ENCODE data around the gene ARF5.

The ARF5 gene

GRCh38 chr7:127586346-127586745, 1.9 kb upstream of the ARF5 start:
- Histone ChIP-seq H3K9ac (no peak overlapping the region), H3K27ac (no peak overlapping the region), H3K9me3 (ENCODE audit: control insufficient read depth, low read length) (no peaks in the 10 kb centered on the region), H3K79me2 (peaks cover 14% of the 10 kb centered on the region), H3K4me1 (peaks cover 6% of the 10 kb centered on the region), H3K27me3 (ENCODE audit: control insufficient read depth, insufficient read depth, low read length) (no peaks in the 10 kb centered on the region), H3K4me3 (ENCODE audit: low read depth, low read length) (no peak overlapping the region), H3K4me2 (ENCODE audit: low read length) (no peak overlapping the region), H3K36me3 (ENCODE audit: control insufficient read depth, insufficient read depth, low read length) (no peaks in the 10 kb centered on the region), H2AFZ (no peak overlapping the region)
- TF ChIP-seq, protein P1, sequence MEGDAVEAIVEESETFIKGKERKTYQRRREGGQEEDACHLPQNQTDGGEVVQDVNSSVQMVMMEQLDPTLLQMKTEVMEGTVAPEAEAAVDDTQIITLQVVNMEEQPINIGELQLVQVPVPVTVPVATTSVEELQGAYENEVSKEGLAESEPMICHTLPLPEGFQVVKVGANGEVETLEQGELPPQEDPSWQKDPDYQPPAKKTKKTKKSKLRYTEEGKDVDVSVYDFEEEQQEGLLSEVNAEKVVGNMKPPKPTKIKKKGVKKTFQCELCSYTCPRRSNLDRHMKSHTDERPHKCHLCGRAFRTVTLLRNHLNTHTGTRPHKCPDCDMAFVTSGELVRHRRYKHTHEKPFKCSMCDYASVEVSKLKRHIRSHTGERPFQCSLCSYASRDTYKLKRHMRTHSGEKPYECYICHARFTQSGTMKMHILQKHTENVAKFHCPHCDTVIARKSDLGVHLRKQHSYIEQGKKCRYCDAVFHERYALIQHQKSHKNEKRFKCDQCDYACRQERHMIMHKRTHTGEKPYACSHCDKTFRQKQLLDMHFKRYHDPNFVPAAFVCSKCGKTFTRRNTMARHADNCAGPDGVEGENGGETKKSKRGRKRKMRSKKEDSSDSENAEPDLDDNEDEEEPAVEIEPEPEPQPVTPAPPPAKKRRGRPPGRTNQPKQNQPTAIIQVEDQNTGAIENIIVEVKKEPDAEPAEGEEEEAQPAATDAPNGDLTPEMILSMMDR (IDR thresholded peaks at IDR 0.05): no peak

GRCh38 chr7:127587663-127588018, 570 bp upstream of the ARF5 start:
- Histone ChIP-seq H2AFZ (peak overlapping the region; percentile 99), H3K4me2 (ENCODE audit: low read length) (peak overlapping the region; percentile 88), H3K36me3 (ENCODE audit: control insufficient read depth, insufficient read depth, low read length) (no peaks in the 10 kb centered on the region), H3K9ac (peak overlapping the region; percentile 67), H3K27ac (peak overlapping the region; percentile 88), H3K9me3 (ENCODE audit: control insufficient read depth, low read length) (no peaks in the 10 kb centered on the region), H3K27me3 (ENCODE audit: control insufficient read depth, insufficient read depth, low read length) (no peaks in the 10 kb centered on the region), H3K79me2 (peaks cover 14% of the 10 kb centered on the region), H3K4me1 (peaks cover 6% of the 10 kb centered on the region), H3K4me3 (ENCODE audit: low read depth, low read length) (peak overlapping the region; percentile 84)
- TF ChIP-seq, protein P1 (IDR thresholded peaks at IDR 0.05): no peak

DNA sequence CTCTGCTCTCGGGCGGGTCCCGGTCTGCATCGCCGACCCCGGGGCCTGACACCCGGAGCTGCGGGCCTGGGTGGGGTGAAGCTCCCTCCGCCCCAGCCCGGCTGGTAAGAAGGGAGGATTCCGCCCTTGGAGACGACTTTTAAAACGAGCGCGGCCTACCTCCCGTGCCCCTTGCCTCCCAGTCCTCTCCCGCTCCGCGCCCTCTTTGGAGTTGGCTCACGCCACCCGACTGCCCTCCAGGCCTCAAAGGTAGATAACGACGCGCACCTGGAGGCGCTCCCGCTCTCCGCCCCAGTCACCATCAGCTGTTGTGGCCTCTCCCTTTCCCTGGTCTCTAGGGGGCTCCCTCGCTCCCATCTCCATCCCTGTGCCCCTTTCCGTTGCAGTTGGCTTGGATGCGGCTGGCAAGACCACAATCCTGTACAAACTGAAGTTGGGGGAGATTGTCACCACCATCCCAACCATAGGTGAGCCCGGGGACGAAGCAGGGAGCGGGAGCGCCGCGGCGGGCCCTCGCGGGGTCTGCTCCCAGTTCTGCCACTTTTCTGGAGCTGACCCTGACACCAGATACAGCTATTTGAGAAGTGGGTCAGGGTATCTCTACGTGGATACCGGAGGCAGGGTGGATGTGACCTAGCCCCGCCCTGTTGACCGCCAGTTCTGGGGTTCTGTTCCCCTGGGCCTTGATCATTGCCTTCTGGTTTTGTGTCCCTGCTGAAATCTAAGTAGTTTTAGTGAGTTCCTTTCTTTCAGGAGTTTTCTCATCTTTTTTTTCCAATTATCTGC, 679 bp downstream of the ARF5 start:
- Histone ChIP-seq H3K4me1 (peaks cover 6% of the 10 kb centered on the region), H3K79me2 (peaks cover 14% of the 10 kb centered on the region), H3K9me3 (ENCODE audit: control insufficient read depth, low read length) (no peaks in the 10 kb centered on the region), H3K27ac (peak overlapping the region; percentile 88), H2AFZ (peak overlapping the region; percentile 99), H3K36me3 (ENCODE audit: control insufficient read depth, insufficient read depth, low read length) (no peaks in the 10 kb centered on the region), H3K4me3 (ENCODE audit: low read depth, low read length) (peak overlapping the region; percentile 84), H3K4me2 (ENCODE audit: low read length) (peak overlapping the region; percentile 97), H3K27me3 (ENCODE audit: control insufficient read depth, insufficient read depth, low read length) (no peaks in the 10 kb centered on the region), H3K9ac (peak overlapping the region; percentile 96)
- TF ChIP-seq, protein P1 (IDR thresholded peaks at IDR 0.05): peak; percentile 59

DNA sequence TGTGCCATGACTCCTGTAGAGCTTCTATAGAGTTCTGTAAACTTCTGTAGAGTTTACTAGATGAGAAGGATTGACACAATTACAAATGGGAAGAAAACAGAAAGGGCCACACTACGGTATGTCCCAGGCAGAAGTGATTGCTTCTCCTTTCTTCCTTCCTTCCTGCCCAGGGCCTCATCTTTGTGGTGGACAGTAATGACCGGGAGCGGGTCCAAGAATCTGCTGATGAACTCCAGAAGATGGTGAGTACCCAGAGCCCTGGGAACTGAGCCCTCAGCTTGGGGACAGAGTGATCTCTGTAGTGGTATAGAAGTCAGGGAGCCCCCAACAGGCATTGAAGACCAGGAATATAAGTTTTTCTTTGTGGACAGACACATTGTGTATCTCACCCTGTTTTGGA, 1.7 kb downstream of the ARF5 start:
- Histone ChIP-seq H3K4me2 (ENCODE audit: low read length) (no peak overlapping the region), H3K36me3 (ENCODE audit: control insufficient read depth, insufficient read depth, low read length) (no peaks in the 10 kb centered on the region), H3K4me1 (peaks cover 3% of the 10 kb centered on the region), H3K27me3 (ENCODE audit: control insufficient read depth, insufficient read depth, low read length) (no peaks in the 10 kb centered on the region), H3K79me2 (peaks cover 6% of the 10 kb centered on the region), H2AFZ (no peak overlapping the region), H3K27ac (no peak overlapping the region), H3K9me3 (ENCODE audit: control insufficient read depth, low read length) (no peaks in the 10 kb centered on the region), H3K4me3 (ENCODE audit: low read depth, low read length) (no peak overlapping the region), H3K9ac (no peak overlapping the region)
- TF ChIP-seq, protein P1 (IDR thresholded peaks at IDR 0.05): no peak

- Histone ChIP-seq H3K4me2 (ENCODE audit: low read length) (no peak overlapping the region), H3K9me3 (ENCODE audit: control insufficient read depth, low read length) (no peaks in the 10 kb centered on the region), H2AFZ (no peak overlapping the region), H3K4me3 (ENCODE audit: low read depth, low read length) (no peak overlapping the region), H3K27me3 (ENCODE audit: control insufficient read depth, insufficient read depth, low read length) (no peaks in the 10 kb centered on the region), H3K9ac (no peak overlapping the region), H3K27ac (no peak overlapping the region), H3K79me2 (no peaks in the 10 kb centered on the region), H3K4me1 (peaks cover 3% of the 10 kb centered on the region), H3K36me3 (ENCODE audit: control insufficient read depth, insufficient read depth, low read length) (no peaks in the 10 kb centered on the region)
- TF ChIP-seq, protein P1 (IDR thresholded peaks at IDR 0.05): no peak
These were observed 3.0 kb downstream of the ARF5 start for GRCh38 chr7:127591189-127591588.

Data from parathyroid adenoma (tissue), 2 donors.